NCI-H748 (cell line): Measurements from ENCODE around the gene SCOC.
A peak's percentile ranks its signal among the peaks of the same experiment; 100 is the strongest.

Experiments used
- DNase-seq: peaks from one replicate; lab custom pipeline; 2025; ENCODE audit not compliant: unreplicated experiment; lab: John Stamatoyannopoulos, UW

SCOC gene

GRCh38 chr4:140373328-140374129 is at the start of gene SCOC:
Gene SCOC (plus strand): TSS chr4:140373646. CDS start chr4:140379171, 5,525 bp downstream.
- peak; percentile 98 for DNase-seq

- DNase-seq = peak; percentile 15
These were observed 47.0 kb upstream of the SCOC start for GRCh38 chr4:140326395-140326993.

- peak; percentile 7 for DNase-seq
These were observed 43.0 kb upstream of the SCOC start for GRCh38 chr4:140330311-140330900.

- DNase-seq = no peak
These were observed 42.2 kb upstream of the SCOC start for GRCh38 chr4:140331245-140331644.

- DNase-seq = no peak
These were observed 41.6 kb upstream of the SCOC start for GRCh38 chr4:140331876-140332275.

GRCh38 chr4:140332734-140333133 is 40.7 kb upstream of the SCOC start:
- no peak for DNase-seq

- DNase-seq = no peak
These were observed 39.9 kb upstream of the SCOC start for GRCh38 chr4:140333523-140333922.

- DNase-seq = no peak
These were observed 38.4 kb upstream of the SCOC start for GRCh38 chr4:140335076-140335475.

- no peak for DNase-seq
These were observed 36.7 kb upstream of the SCOC start for GRCh38 chr4:140336730-140337129.

- DNase-seq = no peak
These were observed 30.8 kb upstream of the SCOC start for GRCh38 chr4:140342620-140343019.

- DNase-seq = no peak
These were observed 30.1 kb upstream of the SCOC start for GRCh38 chr4:140343303-140343702.

GRCh38 chr4:140344101-140344500 is 29.3 kb upstream of the SCOC start:
- DNase-seq = no peak

- no peak for DNase-seq
These were observed 28.8 kb upstream of the SCOC start for GRCh38 chr4:140344621-140345020.

GRCh38 chr4:140346136-140346535 is 27.3 kb upstream of the SCOC start:
- DNase-seq = no peak

- DNase-seq = no peak
These were observed 23.6 kb upstream of the SCOC start for GRCh38 chr4:140349816-140350215.

- DNase-seq = no peak
These were observed 22.1 kb upstream of the SCOC start for GRCh38 chr4:140351093-140352075.

GRCh38 chr4:140353786-140354185 is 19.7 kb upstream of the SCOC start:
- DNase-seq = no peak

- no peak for DNase-seq
These were observed 18.2 kb upstream of the SCOC start for GRCh38 chr4:140355288-140355687.

- DNase-seq = no peak
These were observed 15.6 kb upstream of the SCOC start for GRCh38 chr4:140357868-140358267.

- no peak for DNase-seq
These were observed 15.2 kb upstream of the SCOC start for GRCh38 chr4:140358281-140358680.
